Ishikawa (cell line): ENCODE results near the gene FOXJ1.

Experiments used
- CEBPB ChIP-seq: IDR thresholded peaks from 2 replicates; pipeline ENCODE4 v1.6.1; 2012
- CREB1 ChIP-seq: IDR thresholded peaks from 2 replicates; pipeline ENCODE4 v1.6.1; 2012; ENCODE audit warnings: low read depth
- EGR1 ChIP-seq: IDR thresholded peaks from 2 replicates; pipeline ENCODE4 v1.6.1; 2012
- EP300 ChIP-seq: IDR thresholded peaks from 2 replicates; pipeline ENCODE4 v1.6.1; 2012; ENCODE audit warnings: borderline replicate concordance
- FOXM1 ChIP-seq: IDR thresholded peaks from 2 replicates; pipeline ENCODE4 v1.6.1; 2012; ENCODE audit warnings: low read depth, borderline replicate concordance
- MAX ChIP-seq: IDR thresholded peaks from 2 replicates; pipeline ENCODE4 v1.6.1; 2012
- NFIC ChIP-seq: IDR thresholded peaks from 2 replicates; pipeline ENCODE4 v1.6.1; 2012
- RAD21 ChIP-seq: IDR thresholded peaks from 2 replicates; pipeline ENCODE4 v1.6.1; 2012; ENCODE audit warnings: low read depth
- REST ChIP-seq: IDR thresholded peaks from 2 replicates; pipeline ENCODE4 v1.6.1; 2012; ENCODE audit warnings: low read depth, mild to moderate bottlenecking
- TAF1 ChIP-seq: IDR thresholded peaks from 2 replicates; pipeline ENCODE4 v1.6.1; 2012; ENCODE audit warnings: low read depth, mild to moderate bottlenecking
- TCF12 ChIP-seq: IDR thresholded peaks from 2 replicates; pipeline ENCODE4 v1.6.1; 2012; ENCODE audit warnings: low read depth
- TEAD4 ChIP-seq: IDR thresholded peaks from 2 replicates; pipeline ENCODE4 v1.6.1; 2012
- USF1 ChIP-seq: IDR thresholded peaks from 2 replicates; pipeline ENCODE4 v1.6.1; 2012
- YY1 ChIP-seq: IDR thresholded peaks from 2 replicates; pipeline ENCODE4 v1.6.1; 2012; ENCODE audit warnings: low read depth
- ZBTB7A ChIP-seq: IDR thresholded peaks from 2 replicates; pipeline ENCODE4 v1.6.1; 2012; ENCODE audit warnings: low read depth

FOXJ1 gene

GRCh38 chr17:76120658-76121008 lies 20.4 kb downstream of the FOXJ1 start:
- no peak for TF ChIP-seq EGR1
- TF ChIP-seq USF1, result no peak
- TF ChIP-seq REST, result no peak
- TF ChIP-seq YY1, result no peak
- no peak for TF ChIP-seq FOXM1
- no peak for TF ChIP-seq TAF1

GRCh38 chr17:76119409-76120371 lies 21.4 kb downstream of the FOXJ1 start:
- no peak for TF ChIP-seq CEBPB
- no peak for TF ChIP-seq USF1
- TF ChIP-seq FOXM1, result no peak
- TF ChIP-seq EP300, result no peak

- no peak for TF ChIP-seq USF1
- no peak for TF ChIP-seq EGR1
- TF ChIP-seq ZBTB7A, result no peak
Measured at GRCh38 chr17:76115138-76115754, 25.8 kb downstream of the FOXJ1 start.

- TF ChIP-seq FOXM1, result no peak
- TF ChIP-seq MAX, result no peak
- TF ChIP-seq EGR1, result no peak
- no peak for TF ChIP-seq RAD21
- no peak for TF ChIP-seq EP300
- TF ChIP-seq TEAD4, result no peak
- no peak for TF ChIP-seq TAF1
- TF ChIP-seq NFIC, result no peak
- TF ChIP-seq CEBPB, result no peak
- no peak for TF ChIP-seq TCF12
- no peak for TF ChIP-seq CREB1
Measured at GRCh38 chr17:76111956-76112355, 29.1 kb downstream of the FOXJ1 start.

GRCh38 chr17:76107509-76107908 lies 33.5 kb downstream of the FOXJ1 start:
- no peak for TF ChIP-seq EP300
- TF ChIP-seq RAD21, result 0 out of 2 replicates have a peak, but pooled peaks have one; percentile 8

- TF ChIP-seq EP300, result no peak
- no peak for TF ChIP-seq TAF1
- no peak for TF ChIP-seq CREB1
- TF ChIP-seq MAX, result no peak
- TF ChIP-seq NFIC, result no peak
- no peak for TF ChIP-seq TCF12
- no peak for TF ChIP-seq TEAD4
- no peak for TF ChIP-seq YY1
Measured at GRCh38 chr17:76106703-76107102, 34.3 kb downstream of the FOXJ1 start.

GRCh38 chr17:76104896-76105231 lies 36.2 kb downstream of the FOXJ1 start:
- TF ChIP-seq CREB1 (no peak), YY1 (no peak), EGR1 (no peak), ZBTB7A (no peak), EP300 (no peak), MAX (no peak), FOXM1 (no peak), REST (no peak), TCF12 (no peak), RAD21 (no peak), CEBPB (no peak), TAF1 (no peak), USF1 (no peak), TEAD4 (no peak), NFIC (no peak)
